Stimulated activated CD4-positive, alpha-beta T cell treated with anti-CD3 and anti-CD28 coated beads, Interleukin-15, amount 100 ng/mL, for 48 hours (primary cell): Measurements from ENCODE around the gene TFAP2C.

Experiments used
- DNase-seq, 2 donors: peaks; one replicate each; pipeline ENCODE4 v3.0.0-alpha.2; 2020; ENCODE audit warnings: low read depth in 2 of 2

Gene TFAP2C

DNA sequence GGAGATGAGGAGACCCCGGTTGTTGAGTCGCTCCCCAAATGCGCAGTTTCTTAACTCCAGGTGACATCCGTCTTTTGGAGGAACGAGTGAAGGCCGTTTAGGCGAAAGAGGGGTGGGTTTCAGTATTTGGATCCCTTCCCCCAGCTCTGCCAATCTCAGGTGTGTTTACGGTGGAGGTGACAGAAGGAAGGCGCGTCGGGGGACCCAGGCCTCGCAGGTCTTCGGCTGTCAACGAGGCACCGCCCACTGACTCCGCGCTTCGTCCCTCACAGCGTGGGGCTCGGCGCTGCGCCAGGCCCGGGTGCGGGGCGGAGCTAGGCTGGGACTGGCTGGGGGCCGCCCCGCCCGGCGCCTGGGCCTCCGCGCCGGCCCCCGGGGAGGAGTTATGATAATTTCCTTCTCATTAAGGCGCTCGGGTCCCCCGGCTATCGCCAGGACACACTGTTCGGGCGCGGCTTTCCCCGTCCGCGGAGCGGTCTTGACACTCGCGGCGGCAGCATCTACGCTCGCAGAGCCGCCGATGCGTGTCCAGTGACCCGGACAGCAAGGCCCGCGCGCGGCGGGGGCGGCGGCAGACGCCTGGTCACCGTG is at the start of gene TFAP2C:
TSS of gene TFAP2C (plus strand) at position 434 of the 591 bp plus-strand sequence. CDS start 239 bp downstream, outside the sequence.
- peak in 1 of 2 donors; percentile 22 for DNase-seq

- DNase-seq, result no peak
Measured at GRCh38 chr20:56580226-56580625, 48.9 kb upstream of the TFAP2C start.

DNA sequence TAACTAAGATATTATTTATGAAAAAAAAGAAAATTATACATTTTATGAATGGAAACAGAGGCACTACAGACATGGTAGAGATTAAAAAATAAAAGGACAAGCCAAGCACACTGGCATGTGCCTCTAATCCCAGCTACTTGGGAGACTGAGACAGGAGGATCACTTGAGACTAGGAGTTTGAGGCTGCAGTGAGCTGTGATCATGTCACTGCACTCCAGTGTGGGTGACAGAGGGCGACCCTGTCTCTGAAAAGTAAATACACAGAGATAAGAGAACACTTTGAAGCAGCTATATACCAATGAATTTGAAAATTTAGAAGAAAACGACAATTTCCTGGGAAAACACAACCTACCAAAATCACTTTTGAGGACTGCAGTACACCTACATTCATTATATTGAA is 47.4 kb upstream of the TFAP2C start:
- DNase-seq, result no peak

GRCh38 chr20:56582542-56582941 is 46.6 kb upstream of the TFAP2C start:
- DNase-seq, result no peak

GRCh38 chr20:56584916-56585315 is 44.2 kb upstream of the TFAP2C start:
- no peak for DNase-seq

- DNase-seq, result no peak
Measured at GRCh38 chr20:56587307-56588041, 41.6 kb upstream of the TFAP2C start.

DNA sequence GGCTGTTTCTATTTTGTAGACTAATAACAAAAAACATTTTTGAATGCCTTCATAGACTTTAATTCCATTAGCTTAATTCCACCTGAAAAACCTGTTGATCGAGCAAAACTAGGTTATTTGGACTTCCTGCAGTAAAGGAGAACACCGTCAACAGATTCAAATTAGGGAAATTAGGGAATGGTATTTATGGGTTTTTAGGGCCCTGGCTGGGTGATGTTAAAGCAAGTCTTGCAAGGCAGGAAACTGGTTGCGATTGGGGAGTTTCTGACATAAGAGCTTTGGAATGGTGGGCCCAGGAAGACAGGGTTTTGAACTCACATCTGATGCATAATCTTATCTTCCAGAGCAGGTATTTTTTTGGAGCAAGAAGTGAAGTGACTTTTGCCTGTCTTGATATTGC is 40.1 kb upstream of the TFAP2C start:
- DNase-seq, result no peak

DNA sequence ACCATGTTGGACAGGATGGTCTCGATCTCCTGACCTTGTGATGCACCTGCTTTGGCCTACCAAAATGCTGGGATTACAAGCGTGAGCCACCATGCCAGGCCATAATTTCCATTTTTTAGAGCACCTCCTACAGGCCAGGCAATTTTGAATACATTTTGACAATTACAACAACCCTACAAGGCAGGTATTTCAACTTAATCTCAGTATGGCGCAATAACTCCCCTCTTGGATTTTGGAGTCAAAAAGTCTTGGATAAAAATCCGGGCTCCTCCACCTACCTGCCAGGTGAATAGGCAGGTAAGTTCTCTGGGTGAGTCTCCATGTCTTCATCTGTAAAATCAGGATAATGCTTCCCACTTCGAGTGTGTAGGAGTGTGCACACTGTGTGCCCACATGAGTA is 39.5 kb upstream of the TFAP2C start:
- no peak for DNase-seq

DNA sequence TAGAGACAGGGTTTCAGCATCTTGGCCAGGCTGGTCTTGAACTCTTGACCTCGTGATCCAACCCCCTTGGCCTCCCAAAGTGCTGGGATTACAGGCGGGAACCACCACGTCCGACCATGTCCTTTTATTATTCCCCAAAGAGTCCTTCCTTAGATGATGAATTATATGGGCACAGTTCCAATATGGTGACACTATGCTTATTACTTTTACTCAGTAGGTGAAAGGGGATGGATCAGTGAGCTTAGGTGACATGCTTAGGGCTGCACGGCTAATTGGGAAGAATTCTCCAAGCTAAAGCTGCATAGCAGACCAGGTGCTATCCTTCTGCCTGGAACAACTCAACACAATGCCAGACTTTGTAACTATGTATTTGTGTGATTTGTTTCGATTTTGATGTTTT is 38.2 kb upstream of the TFAP2C start:
- DNase-seq, result no peak

DNA sequence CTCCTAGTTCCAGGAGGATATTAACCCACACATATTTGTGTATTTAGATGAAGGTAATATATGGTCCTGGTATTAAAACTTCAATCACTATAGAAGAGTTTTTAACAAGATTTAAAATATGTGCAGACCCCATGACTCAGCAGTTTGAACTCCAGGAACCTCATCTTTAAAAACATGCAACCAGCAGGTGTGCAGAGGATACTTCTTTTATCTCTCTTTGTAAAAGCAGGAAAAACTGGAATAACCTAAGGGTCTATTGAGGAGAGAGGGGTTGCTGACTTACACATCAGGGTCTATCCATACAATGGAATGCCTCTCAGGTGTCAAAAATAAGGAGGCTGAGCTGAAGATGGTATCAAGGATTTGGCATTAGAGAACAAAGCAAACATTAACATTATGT is 36.9 kb upstream of the TFAP2C start:
- no peak for DNase-seq

DNA sequence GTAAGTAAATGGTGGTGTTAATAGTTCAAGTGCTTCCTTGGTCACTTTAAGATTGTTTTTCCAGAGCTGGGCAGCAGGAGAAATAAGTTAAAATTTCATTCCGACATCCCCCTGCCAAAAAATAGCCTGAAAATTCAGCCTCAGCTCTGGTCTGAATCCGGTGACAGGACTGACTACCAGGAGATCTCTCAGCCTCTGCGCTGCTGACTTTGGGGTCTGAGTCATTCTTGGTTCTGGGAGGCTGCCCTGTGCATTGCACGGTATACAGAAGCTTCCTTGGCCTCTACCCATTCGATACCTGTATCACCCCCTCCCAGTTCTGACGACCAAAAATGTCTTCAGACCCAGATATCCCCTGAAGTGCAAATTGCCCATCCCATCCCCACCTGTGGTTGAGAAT is 36.3 kb upstream of the TFAP2C start:
- DNase-seq, result no peak

GRCh38 chr20:56595746-56596475 is 33.2 kb upstream of the TFAP2C start:
- DNase-seq, result no peak

DNA sequence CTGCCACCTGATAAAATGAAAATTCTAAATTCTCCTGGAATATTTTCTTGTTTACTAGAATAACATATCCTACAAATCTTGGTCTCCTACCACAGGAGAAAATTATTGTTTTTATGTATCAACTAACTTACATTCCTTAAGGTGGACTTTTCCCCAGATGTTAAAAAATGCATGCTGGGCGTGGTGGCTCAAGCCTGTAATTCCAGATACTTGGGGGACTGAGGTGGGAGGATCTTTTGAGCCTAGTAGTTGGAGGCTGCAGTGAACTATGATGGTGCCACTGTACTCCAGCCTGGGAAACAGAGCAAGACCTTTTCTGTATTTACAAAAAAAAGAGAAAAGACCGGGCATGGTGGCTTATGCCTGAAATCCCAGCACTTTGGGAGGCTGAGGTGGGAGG is 27.9 kb upstream of the TFAP2C start:
- DNase-seq, result no peak

DNA sequence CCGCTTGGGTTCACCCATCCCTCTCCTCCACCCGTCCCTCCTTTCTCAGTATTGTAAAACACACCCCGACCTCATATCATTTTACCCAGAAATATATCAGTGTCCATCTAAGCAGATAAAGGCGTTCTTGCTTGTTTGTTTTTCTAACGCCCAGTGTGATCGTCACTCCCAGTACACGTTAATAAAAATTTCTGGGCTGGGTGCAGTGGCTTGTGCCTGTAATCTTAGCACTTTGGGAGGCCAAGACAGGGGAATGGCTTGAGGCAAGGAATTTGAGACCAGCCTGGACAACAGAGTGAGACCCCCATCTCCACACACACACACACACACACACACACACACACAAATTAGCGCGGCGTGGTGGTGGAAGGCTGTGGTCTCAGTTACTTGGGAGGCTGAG is 24.4 kb upstream of the TFAP2C start:
- no peak for DNase-seq

DNA sequence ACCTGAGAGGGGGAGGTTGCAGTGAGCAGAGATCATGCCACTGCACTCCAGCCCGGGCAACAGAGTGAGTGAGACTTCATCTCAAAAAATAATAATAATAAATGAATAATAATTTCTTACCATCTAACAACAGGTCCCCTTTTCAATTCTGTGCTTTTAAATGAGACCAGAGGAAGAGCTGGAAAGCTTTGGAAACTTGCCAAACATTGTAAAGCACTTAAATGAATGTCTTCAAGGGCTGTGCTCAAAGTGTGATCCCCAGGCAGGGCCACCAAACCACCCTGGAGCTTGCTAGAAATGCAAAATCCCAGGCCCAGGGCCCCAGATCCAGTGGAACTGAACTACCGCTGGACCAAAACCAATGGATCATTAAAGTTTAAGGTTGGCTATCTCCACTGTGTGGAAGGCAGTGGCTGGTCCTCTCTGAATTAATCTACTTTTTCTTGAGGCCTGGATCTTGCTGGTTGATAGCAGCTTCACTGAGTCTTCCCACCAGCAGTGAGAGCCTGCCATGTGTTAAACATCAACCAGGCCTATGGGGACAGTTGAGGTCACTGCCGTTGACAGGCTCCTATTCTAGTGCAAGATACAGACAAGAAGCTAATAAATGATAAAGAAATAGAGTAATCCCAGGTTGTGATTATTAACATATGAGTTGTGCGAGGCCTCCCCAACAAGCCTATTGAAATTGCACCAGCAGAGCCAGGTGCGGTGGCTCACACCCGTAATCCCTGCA is 23.7 kb upstream of the TFAP2C start:
- no peak for DNase-seq

DNA sequence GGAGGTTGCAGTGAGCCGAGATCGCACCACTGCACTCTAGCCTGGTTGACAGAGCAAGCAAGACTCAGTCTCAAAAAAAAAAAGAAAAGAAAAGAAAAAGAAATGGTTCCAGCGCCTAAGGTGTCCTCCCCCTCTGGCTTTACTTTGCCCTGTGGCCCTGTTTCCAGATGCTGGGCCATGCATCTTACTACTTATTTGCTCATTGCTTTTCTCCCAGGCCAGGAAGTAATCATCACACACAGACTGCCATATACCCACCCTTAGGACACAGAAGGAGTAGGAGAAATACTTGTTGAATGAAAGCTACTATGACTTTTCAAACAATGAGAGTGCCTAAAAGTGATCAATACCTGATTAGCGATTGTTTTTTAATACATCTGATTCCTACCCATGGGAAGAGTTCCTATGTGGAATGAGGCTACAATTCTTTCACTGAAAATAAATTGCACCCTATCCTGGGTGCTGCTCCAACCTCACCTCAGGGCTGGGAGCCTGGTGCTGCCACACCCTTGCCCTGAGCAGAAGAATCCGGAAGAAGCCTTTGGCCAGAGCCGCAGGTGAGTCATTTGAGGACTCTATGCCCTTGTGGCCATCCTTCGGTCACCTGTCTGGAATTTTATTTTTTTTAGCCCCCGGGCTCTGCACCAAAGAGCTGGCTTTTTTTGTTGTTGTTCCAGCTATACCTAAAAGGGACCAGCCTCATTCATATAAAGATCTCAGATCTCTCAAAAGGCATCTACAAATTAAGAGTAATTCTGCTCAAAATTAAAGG is 22.7 kb upstream of the TFAP2C start:
- DNase-seq, result no peak

DNA sequence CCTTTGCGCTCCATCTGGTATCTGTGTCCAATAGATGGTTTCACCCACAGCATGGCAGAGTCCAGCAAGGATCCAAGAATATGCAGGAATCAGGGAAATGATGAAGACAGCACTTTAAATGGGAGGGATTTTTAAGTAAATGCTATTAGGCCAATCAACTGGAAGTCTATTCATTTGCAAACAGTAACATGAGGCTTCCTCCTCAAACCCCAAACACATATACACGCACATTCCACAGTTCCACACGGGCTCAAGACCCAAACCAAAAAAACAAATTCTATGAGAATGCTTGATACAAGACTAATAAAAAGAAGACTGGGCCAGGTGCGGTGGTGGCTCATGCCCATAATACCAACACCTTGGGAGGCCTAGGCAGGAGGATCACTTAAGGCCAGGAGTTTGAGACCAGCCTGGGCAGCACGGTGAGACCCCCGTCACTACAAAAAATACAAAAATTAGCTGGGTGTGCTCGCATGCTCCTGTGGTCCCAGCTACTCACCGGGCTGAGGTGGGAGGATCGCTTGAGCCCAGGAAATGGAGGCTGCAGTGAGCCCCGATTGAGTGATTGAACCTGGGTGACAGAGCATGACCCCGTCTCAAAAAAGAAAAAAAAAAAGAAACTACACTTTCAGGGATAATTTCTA is 21.9 kb upstream of the TFAP2C start:
- DNase-seq, result no peak

DNA sequence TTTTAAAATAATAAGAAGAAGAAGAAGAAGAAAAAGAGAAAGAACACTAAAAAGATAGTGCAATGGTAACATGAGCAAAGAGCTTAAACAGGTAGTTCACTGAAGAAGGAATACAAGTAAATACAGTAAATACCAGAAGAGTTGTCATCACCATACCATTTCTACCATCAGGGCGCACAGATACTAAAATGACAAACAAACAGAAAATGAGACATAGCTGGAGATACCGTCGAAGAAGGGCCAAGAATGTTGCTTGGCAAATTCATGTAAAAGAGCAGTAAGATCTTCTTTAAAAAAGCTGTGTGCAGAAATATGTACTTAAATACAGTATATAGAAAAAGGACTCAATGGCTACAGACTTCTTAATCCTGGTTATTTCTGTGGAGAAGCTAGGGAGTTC is 20.7 kb upstream of the TFAP2C start:
- no peak for DNase-seq

- DNase-seq, result no peak
Measured at GRCh38 chr20:56609321-56609720, 19.8 kb upstream of the TFAP2C start.

DNA sequence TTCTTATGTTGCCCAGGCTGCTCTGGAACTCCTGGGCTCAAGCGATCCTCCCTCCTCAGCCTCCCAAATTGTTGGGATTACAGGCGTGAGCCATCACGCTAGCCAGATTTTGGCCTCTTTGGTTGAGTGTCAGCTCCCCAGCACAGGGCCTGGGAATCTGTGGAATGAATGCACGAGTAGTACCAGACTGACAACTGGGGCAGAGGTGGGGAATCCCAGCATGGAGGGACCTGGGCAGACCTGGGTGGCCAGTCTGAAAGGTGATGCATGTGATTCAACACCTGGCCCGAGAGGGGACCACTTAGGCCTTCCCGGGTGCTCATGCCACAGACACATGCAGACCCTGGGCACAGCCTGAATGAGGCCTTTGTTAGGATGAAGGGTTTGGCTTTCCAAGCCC is 19.0 kb upstream of the TFAP2C start:
- no peak for DNase-seq

DNA sequence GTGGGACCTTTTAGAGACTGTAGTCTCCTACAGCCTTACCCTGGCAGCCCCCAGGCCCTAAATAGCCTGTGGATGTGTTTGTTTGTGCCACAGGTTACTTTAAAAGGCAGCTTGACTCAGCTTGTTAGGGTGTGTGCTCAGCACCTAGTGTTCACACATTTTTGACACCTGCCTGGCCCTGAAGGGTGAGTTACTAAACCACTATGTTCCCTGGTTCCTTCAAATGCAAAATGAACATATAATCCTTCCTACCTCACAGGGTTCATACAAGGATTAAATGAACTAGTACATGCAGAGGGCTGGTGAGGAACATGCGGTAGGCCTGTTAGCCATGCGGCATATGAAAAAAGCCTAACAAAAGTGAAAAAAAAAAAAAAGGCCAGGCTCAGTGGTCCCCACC is 14.9 kb upstream of the TFAP2C start:
- no peak for DNase-seq
